ENCODE results near the gene HDAC7.
"Not testable (repeated sequence)": the region's sequence is repeated elsewhere in the genome, so short reads cannot be mapped to it uniquely, and the experiment has no call there.

The HDAC7 gene

GRCh38 chr12:47828008-47828975 lies 8.6 kb upstream of the HDAC7 start:
- DNase-seq (ENCODE audit: low read depth), result no peak

- DNase-seq (ENCODE audit: low read depth), result no peak
These were observed 5.5 kb upstream of the HDAC7 start for GRCh38 chr12:47825173-47825639.

GRCh38 chr12:47824635-47825034 lies 4.9 kb upstream of the HDAC7 start:
- DNase-seq (ENCODE audit: low read depth), result no peak

GRCh38 chr12:47824198-47824597 lies 4.5 kb upstream of the HDAC7 start:
- no peak for DNase-seq (ENCODE audit: low read depth)

GRCh38 chr12:47823422-47824086 lies 3.9 kb upstream of the HDAC7 start:
- DNase-seq (ENCODE audit: low read depth), result no peak

- no peak for DNase-seq (ENCODE audit: low read depth)
These were observed 3.2 kb upstream of the HDAC7 start for GRCh38 chr12:47822863-47823262.

- no peak for DNase-seq (ENCODE audit: low read depth)
These were observed 2.7 kb upstream of the HDAC7 start for GRCh38 chr12:47822401-47822800.

- no peak for DNase-seq (ENCODE audit: low read depth)
These were observed 1.6 kb upstream of the HDAC7 start for GRCh38 chr12:47821346-47821706.

GRCh38 chr12:47820631-47821345 lies 1.1 kb upstream of the HDAC7 start:
- DNase-seq (ENCODE audit: low read depth), result no peak

- DNase-seq (ENCODE audit: low read depth), result no peak
These were observed 386 bp downstream of the HDAC7 start for GRCh38 chr12:47819138-47819895.

- no peak for DNase-seq (ENCODE audit: low read depth)
These were observed 1.1 kb downstream of the HDAC7 start for GRCh38 chr12:47818467-47819137.

GRCh38 chr12:47818007-47818376 lies 1.7 kb downstream of the HDAC7 start:
- no peak for DNase-seq (ENCODE audit: low read depth)

GRCh38 chr12:47817272-47818006 lies 2.3 kb downstream of the HDAC7 start:
- DNase-seq (ENCODE audit: low read depth), result no peak

- DNase-seq (ENCODE audit: low read depth), result no peak
These were observed 3.1 kb downstream of the HDAC7 start for GRCh38 chr12:47816403-47817271.

- not testable (repeated sequence) for DNase-seq (ENCODE audit: low read depth)
These were observed 4.3 kb downstream of the HDAC7 start for GRCh38 chr12:47815447-47815846.

- DNase-seq (ENCODE audit: low read depth), result no peak
These were observed 5.0 kb downstream of the HDAC7 start for GRCh38 chr12:47814539-47815170.

GRCh38 chr12:47813511-47814196 lies 6.0 kb downstream of the HDAC7 start:
- DNase-seq (ENCODE audit: low read depth), result no peak

- DNase-seq (ENCODE audit: low read depth), result peak; percentile 85
These were observed 6.7 kb downstream of the HDAC7 start for GRCh38 chr12:47812797-47813510.

Measured in stimulated activated CD8-positive, alpha-beta memory T cell treated with anti-CD3 and anti-CD28 coated beads, Interleukin-7, amount 100 ng/mL, for 24 hours (primary cell).